Keratinocyte (primary cell): ENCODE data around the gene KAT6B. TPM values are rescaled to one million over a fixed set of nuclear protein-coding genes. Genes with fewer than 3 reads are reported as not detected.

ENCODE experiments used
- DNase-seq: peaks from one replicate; pipeline ENCODE4 v3.0.0-alpha.2; 2011; ENCODE audit warnings: low read depth, missing footprints, low spot score
- FAIRE-seq: peaks from 2 replicates; lab custom pipeline; 2011; peaks lifted over from hg19 to GRCh38; lab: Jason Lieb, UNC
- H2AFZ ChIP-seq: 2 replicates; pipeline ENCODE4 v1.6.0; 2012; ENCODE audit warnings: low read length, control low read depth, inconsistent platforms; ENCODE audit not compliant: control insufficient read depth
- H3K27ac ChIP-seq: 2 replicates; pipeline ENCODE4 v1.5.1; 2011; ENCODE audit warnings: low read length; ENCODE audit not compliant: control insufficient read depth, insufficient read depth
- H3K27me3 ChIP-seq: 3 replicates; pipeline ENCODE4 v1.6.0; 2011; ENCODE audit warnings: low read length; ENCODE audit not compliant: control insufficient read depth, insufficient read depth; ENCODE audit errors: extremely low read depth
- H3K36me3 ChIP-seq, 2 experiments: 2 replicates in 1 of 2; 3 replicates in 1 of 2; pipeline ENCODE4 v1.5.1; 2011; ENCODE audit warnings: low read length in 2 of 2, mild to moderate bottlenecking in 1 of 2; ENCODE audit not compliant: control insufficient read depth in 2 of 2, insufficient read depth in 2 of 2; ENCODE audit errors: extremely low read depth in 1 of 2
- H3K4me1 ChIP-seq: 3 replicates; pipeline ENCODE4 v1.5.1; 2011; ENCODE audit warnings: low read length; ENCODE audit not compliant: control insufficient read depth, insufficient read depth; ENCODE audit errors: extremely low read depth
- H3K4me2 ChIP-seq: 3 replicates; pipeline ENCODE4 v1.6.0; 2011; ENCODE audit warnings: low read depth, low read length; ENCODE audit not compliant: control insufficient read depth, insufficient read depth; ENCODE audit errors: extremely low read depth
- H3K4me3 ChIP-seq, 3 experiments: fragments of 200-600 bp in 1 of 3; sonication (generic) in 1 of 3; 2 replicates in 2 of 3; 3 replicates in 1 of 3; pipeline ENCODE4 v1.5.1; 2011 to 2016; ENCODE audit warnings: low read length in 3 of 3, mild to moderate bottlenecking in 3 of 3, control low read depth in 2 of 3, inconsistent platforms in 1 of 3, low read depth in 1 of 3, mixed read lengths in 1 of 3, mixed run types in 1 of 3, moderate library complexity in 1 of 3; ENCODE audit not compliant: control insufficient read depth in 2 of 3, insufficient read depth in 2 of 3; ENCODE audit errors: extremely low read depth in 1 of 3
- H3K79me2 ChIP-seq: 2 replicates; pipeline ENCODE4 v1.6.0; 2012; ENCODE audit warnings: low read length; ENCODE audit not compliant: control insufficient read depth, insufficient read depth
- H3K9ac ChIP-seq: 3 replicates; pipeline ENCODE4 v1.6.0; 2011; ENCODE audit warnings: low read length; ENCODE audit not compliant: control insufficient read depth, insufficient read depth; ENCODE audit errors: extremely low read depth
- H3K9me1 ChIP-seq: 3 replicates; pipeline ENCODE4 v1.6.0; 2011; ENCODE audit warnings: low read length; ENCODE audit not compliant: control insufficient read depth, insufficient read depth; ENCODE audit errors: extremely low read depth
- H3K9me3 ChIP-seq: 2 replicates; pipeline ENCODE4 v1.5.1; 2012; ENCODE audit warnings: low read depth, low read length; ENCODE audit not compliant: control insufficient read depth
- H4K20me1 ChIP-seq: 3 replicates; pipeline ENCODE4 v1.6.0; 2011; ENCODE audit warnings: low read length; ENCODE audit not compliant: control insufficient read depth, insufficient read depth; ENCODE audit errors: extremely low read depth
- CTCF ChIP-seq, 3 experiments: IDR thresholded peaks in 1 of 3; conservative IDR thresholded peaks in 1 of 3; optimal IDR thresholded peaks in 1 of 3; 2 replicates in 2 of 3; 3 replicates in 1 of 3; pipeline versions ENCODE3 to v1.5.1; 2011; ENCODE audit warnings: low read length in 3 of 3, mild to moderate bottlenecking in 3 of 3, moderate library complexity in 2 of 3, control low read depth in 1 of 3, inconsistent platforms in 1 of 3; ENCODE audit not compliant: insufficient read depth in 2 of 3; ENCODE audit errors: extremely low read depth in 1 of 3
- EZH2 ChIP-seq: IDR thresholded peaks from one replicate; pipeline ENCODE4 v1.6.1; 2012; ENCODE audit warnings: inconsistent platforms, mild to moderate bottlenecking, low read length, moderate library complexity
- dilution Hi-C: fragments of 300-500 bp; cut with MboI; formaldehyde crosslinking; loops from one replicate; pipeline ENCODE4 v1.7.0; 2020; ENCODE audit warnings: low sequenced_read_pairs; ENCODE audit not compliant: extremely low pct_ligation_motif_present
- polyA plus RNA-seq, 5 experiments: library from polyadenylated mRNA; depleted of rRNA in 3 of 5; stranded (reverse) in 3 of 5; stranded (forward) in 1 of 5; unstranded in 1 of 5; fragments of >200 nt; gene quantifications; 1 replicate in 1 of 5; 2 replicates in 3 of 5; 3 replicates in 1 of 5; pipeline versions ENCODE4 v1.2.1 to v1.2.3, GENCODE V29; 2011 to 2012; ENCODE audit warnings: missing spikeins in 2 of 5, low read depth in 1 of 5, low replicate concordance in 1 of 5

Gene KAT6B
- polyA plus RNA-seq, 1 donor (not counting 4 experiments of a cell fraction or from before 2014, with no cell fraction given), result 2.9 TPM

- H3K36me3 ChIP-seq, result no peaks in the 10 kb centered on the region
- TF ChIP-seq EZH2 (no peak), CTCF (optimal IDR thresholded peaks at IDR 0.05 in 1 of 3, IDR thresholded peaks at IDR 0.05 in 1 of 3, conservative IDR thresholded peaks at IDR 0.05 in 1 of 3; ENCODE audit: extremely low read depth in 1 of 3, insufficient read depth in 2 of 3, low read length in 3 of 3) (no peak)
- no peaks in the 10 kb centered on the region for H3K27me3 ChIP-seq
- no peak overlapping the region for H3K4me2 ChIP-seq
- H3K9me1 ChIP-seq, result peaks cover 3% of the 10 kb centered on the region
- H2AFZ ChIP-seq, result no peak overlapping the region
- no peaks in the 10 kb centered on the region for H4K20me1 ChIP-seq
- no peak overlapping the region for H3K4me3 ChIP-seq
- FAIRE-seq (no peak), DNase-seq (no peak)
- dilution Hi-C loops, result no loop called here
- H3K4me1 ChIP-seq, result peaks cover 42% of the 10 kb centered on the region
- no peak overlapping the region for H3K27ac ChIP-seq
- no peak overlapping the region for H3K9ac ChIP-seq
- H3K79me2 ChIP-seq, result peaks cover 4% of the 10 kb centered on the region
- no peaks in the 10 kb centered on the region for H3K9me3 ChIP-seq
These were observed 95.3 kb downstream of the KAT6B start for GRCh38 chr10:74921744-74922143.

GRCh38 chr10:74922921-74923320 is 96.5 kb downstream of the KAT6B start:
- peak overlapping the region; percentile 78 for H3K27ac ChIP-seq
- no peak overlapping the region for H3K4me3 ChIP-seq
- H3K9me3 ChIP-seq, result no peaks in the 10 kb centered on the region
- DNase-seq (no peak), FAIRE-seq (no peak)
- dilution Hi-C loops, result no loop called here
- no peaks in the 10 kb centered on the region for H3K27me3 ChIP-seq
- peak overlapping the region; percentile 90 for H3K4me2 ChIP-seq
- H3K9ac ChIP-seq, result no peak overlapping the region
- no peaks in the 10 kb centered on the region for H3K36me3 ChIP-seq
- TF ChIP-seq EZH2 (no peak), CTCF (optimal IDR thresholded peaks at IDR 0.05 in 1 of 3, IDR thresholded peaks at IDR 0.05 in 1 of 3, conservative IDR thresholded peaks at IDR 0.05 in 1 of 3; ENCODE audit: extremely low read depth in 1 of 3, insufficient read depth in 2 of 3, low read length in 3 of 3) (no peak)
- peaks cover 40% of the 10 kb centered on the region for H3K4me1 ChIP-seq
- peaks cover 4% of the 10 kb centered on the region for H3K79me2 ChIP-seq
- H3K9me1 ChIP-seq, result peaks cover 3% of the 10 kb centered on the region
- H2AFZ ChIP-seq, result no peak overlapping the region
- H4K20me1 ChIP-seq, result no peaks in the 10 kb centered on the region
